HG03520 (cell line): Measurements from ENCODE around the gene NCOA3.

Source experiments
- ATAC-seq: cut with Tn5 transposase; IDR thresholded peaks from one replicate; pipeline ENCODE4 v1.9.1; 2021; ENCODE audit warnings: mild to moderate bottlenecking, moderate library complexity; ENCODE audit not compliant: unreplicated experiment

NCOA3 gene

DNA sequence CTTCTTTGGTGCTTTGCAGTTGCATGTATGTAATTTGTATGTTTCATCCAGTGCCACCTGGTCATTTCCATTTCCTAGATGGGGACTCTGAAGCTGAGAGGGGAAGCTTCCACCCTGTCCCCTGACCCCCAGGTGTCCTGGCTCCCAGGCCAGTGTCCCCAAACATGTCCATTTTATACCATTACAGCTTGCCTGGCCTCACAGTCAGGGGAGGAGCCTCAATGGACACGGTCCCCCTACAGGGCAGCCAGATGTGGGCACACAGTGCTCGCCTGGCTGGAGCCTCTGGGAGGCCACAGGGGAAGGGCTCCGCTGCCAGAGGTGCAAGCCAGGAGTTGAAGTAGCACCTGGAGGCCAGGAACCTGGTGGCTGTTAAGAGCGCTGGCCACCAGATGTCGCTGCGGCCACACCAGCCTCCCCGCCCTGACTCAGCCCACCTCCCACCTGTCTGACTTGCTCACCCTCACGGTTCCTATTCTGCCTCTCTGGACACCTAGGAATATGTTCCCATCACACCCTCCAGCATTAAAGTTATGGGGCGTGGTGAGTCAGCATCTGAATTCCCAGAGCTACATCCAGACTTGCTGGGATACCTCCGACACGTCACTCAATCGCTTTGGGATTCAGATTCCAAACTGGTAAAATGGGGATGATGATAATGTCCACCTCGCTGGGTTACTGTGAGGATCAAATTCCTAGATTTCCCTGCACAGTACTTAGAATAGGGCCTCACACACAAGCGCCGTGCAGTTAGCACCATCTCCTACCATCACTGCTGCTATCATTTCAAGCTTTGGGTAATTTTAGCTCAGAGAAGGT is 176.2 kb downstream of the NCOA3 start:
- ATAC-seq, result no peak

DNA sequence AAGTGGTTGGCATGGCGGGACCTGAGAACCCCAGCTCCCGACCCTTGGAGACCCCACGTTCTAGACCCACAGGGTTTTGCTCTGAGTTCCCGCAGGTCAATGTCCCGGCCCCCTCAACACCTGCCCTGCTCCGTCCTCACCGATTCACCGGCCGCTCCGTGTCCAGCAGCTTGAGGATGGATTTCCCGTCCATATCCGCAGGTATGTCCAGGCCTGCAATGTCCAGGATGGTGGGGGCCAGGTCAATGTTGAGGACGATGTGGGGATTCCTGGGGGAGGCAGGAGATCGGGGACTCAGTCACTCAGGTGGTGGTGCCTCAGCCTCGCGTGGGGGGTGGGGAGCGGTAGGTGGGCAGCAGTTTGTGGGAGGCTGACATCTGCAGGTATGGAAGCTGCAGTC is 176.8 kb downstream of the NCOA3 start:
- no peak for ATAC-seq

DNA sequence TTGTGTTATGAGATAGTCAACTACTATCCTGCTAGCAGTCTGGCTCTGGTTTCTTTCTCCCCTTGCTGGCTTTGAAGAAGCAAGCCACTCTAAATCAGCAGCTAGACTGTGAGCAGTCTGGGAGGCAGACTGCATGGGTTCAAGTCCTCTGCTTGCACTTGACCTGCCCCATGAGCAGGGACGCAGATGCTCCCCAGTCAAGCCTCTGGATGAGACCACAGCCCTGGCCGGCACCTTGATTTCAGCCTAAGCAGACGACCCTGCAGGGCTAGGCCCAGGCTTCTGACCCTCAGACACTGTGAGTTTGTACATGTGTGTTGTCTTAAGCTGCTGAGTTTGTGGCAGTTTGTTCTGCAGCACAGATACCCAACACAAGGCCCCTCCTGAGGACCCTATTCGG is 177.8 kb downstream of the NCOA3 start:
- ATAC-seq, result no peak

DNA sequence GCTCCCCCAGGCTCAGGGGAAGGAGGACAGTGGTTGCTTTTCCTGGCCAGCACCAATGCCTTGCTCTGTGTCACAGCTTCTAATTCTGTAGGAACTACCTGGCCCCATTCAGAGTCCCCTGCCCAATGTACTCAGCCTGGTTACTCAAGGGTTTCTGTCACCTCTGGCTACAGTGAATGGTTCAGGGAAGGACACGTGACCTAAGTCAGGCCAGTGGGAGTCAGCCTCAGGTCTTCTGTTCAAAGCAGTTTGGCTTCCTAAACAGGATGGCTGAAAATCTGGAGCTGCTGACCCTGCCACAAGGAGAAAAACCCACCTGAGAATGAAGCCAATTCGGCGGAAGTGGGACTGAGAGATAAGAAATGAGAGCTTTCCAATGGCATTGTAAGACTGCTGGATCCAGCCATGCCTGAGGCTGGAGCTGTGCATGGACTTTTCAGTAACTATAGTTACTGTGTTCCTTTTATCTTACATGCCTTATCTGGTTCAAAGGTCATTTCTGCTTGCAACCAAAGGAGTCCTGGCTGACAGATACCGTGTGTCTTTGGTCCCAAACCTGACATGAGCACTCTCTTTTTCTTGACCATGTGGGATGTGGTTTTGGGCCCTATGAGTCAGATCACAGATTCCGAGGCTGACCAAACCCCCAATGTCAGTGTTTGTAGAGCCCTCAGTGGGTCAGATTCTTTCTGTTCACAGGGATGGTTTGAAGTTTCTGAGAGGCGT is 179.3 kb downstream of the NCOA3 start:
- ATAC-seq, result no peak

DNA sequence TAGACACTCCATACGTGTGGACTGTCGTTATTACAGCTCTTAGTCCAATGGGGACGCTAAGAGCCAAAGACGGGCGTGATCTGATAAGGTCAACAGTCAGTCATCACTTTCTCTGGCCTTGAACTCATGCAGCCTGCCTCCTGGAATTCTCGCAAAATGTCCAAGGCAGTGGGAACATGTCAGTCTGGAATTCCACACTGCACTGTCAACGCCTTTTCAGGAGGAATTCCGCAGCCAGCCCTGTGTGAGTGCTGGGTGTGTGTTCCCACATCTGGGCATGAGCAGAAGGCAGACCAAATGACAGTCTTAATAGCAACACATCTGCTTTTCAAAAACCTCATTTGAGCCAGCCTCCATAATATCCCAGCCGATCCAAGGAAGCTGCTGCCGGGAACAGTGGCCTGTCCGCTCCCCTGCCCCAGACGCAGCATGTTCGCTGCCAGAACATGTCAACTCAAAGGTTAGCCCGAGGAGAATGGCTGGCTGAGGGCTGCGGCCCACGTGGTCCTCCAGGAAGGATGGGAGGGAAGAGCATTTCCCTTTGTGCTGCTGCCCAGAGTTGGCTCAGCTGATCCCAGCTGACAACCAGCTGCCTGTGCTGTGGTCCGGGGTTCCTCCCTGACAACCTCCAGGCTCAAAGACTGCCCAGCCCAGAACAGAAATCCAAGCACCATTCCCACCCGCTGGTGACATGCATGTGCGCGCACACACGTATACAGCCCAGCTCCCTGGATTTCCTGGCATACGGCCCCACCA is 180.5 kb downstream of the NCOA3 start:
- ATAC-seq, result no peak

DNA sequence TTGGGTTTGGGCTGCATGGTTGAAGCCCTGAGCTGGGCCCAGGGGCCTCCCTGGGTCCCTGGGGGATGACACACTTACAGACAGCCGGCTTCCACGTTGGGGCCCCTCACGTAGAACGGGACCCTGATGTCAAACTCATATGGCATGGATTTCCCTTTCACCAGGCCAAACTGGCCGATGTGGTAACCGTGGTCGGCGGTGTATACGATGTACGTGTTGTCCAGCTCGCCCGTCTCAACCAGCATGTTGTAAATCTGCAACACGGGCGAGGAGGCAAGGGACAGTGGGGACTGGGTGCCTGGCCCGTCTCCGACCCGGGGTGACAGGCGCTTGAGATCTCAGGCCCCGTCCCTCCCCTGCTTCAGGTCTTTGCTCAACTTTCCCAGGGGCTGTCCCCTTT is 181.2 kb downstream of the NCOA3 start:
- ATAC-seq, result no peak

DNA sequence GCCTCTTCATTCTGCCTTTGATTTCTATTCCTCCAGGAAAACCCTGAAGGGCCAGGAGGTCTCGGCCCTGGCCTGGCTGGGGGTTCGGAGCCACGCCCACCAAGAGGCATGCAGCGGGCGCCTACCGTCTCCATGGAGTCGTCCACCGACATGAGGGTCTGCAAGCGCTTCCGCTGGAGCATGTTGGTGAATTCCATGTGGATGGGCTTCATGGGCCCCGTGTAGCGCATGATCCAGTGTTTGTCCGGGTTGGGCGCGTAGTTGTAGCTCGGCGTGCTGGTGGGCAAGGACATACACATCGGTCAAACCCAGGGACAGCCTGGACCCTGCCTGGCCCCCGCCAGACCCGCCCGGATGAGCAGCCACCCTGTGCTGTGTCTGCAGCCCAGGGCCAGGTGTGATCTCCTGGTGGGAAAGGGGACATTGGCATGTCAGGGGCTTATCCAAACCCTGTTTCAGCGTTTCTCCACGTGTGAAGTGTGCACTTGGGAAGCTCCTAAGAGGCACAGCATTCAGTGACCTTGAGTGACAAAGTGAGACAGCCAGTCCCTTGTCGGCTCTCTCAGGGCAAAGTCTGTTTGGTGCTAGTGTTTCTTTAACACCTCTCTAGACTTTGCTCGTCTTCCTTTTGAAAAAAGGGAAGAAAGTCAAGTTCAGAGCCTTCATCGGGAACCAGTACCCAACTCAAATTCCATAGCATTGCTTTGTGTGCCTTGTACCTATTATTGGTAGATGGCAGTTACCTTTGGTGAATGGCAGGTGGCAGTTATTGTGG is 182.8 kb downstream of the NCOA3 start:
- ATAC-seq, result no peak

DNA sequence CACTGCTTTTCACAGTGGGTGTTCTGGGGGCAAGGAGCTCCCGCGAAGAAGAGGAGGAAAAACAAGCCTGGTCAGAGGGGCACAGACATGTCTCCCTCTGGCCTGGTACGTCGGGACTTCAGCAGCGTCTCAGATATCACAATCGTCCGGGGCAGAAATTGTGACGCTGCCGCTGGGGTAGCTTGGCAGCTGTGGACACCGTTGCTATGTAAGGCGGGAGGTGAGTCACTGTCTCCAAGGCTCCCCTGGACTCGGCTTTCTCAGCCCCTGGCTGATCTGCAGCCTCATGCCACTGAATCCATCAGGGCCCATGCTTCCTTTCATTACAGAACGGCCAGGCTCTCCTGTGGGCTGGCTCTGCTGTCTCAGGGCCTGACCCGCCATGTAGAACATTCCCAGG is 184.9 kb downstream of the NCOA3 start:
- ATAC-seq, result no peak

DNA sequence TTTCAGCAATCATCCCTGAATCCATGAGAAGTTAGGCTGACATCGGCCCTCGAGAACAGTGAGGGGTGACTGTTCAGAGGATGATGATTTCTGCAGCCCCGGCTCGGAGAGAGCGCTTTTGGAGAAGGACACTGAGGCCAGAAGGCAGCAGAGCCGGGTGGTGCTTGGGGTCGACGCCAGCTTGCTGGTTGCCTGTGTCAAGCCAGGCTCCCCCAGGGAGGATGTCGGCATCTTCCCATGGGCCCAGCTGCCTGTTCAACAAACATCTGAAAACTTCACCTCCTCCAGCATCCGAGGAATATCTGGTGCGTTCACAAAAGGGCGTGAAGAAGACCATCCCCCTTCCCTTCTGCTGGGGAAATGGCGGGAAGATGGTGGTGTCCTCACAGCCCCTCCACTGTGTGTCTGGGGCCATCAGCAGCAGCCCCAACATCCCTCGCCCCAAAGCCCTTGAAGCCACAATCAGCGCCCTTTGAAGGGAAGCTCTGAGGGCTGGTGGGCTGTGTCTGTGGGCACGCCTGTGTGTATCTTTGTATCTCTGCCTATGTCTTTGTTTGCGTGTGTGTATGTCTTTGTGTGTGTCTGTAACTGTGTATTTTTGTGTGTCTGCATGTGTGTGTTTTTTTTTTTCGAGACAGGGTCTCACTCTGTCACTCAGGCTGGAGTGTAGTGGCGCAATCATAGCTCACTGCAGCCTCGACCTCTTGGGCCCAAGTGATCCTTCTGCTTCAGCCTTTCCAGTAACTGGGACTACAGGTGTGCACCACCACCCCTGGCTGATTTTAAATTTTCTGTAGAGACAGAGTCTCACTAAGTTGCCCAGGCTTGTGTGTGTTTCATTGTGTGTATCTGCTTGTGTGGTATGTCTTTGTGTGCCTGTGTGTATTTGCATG is 185.7 kb downstream of the NCOA3 start:
- ATAC-seq, result no peak

DNA sequence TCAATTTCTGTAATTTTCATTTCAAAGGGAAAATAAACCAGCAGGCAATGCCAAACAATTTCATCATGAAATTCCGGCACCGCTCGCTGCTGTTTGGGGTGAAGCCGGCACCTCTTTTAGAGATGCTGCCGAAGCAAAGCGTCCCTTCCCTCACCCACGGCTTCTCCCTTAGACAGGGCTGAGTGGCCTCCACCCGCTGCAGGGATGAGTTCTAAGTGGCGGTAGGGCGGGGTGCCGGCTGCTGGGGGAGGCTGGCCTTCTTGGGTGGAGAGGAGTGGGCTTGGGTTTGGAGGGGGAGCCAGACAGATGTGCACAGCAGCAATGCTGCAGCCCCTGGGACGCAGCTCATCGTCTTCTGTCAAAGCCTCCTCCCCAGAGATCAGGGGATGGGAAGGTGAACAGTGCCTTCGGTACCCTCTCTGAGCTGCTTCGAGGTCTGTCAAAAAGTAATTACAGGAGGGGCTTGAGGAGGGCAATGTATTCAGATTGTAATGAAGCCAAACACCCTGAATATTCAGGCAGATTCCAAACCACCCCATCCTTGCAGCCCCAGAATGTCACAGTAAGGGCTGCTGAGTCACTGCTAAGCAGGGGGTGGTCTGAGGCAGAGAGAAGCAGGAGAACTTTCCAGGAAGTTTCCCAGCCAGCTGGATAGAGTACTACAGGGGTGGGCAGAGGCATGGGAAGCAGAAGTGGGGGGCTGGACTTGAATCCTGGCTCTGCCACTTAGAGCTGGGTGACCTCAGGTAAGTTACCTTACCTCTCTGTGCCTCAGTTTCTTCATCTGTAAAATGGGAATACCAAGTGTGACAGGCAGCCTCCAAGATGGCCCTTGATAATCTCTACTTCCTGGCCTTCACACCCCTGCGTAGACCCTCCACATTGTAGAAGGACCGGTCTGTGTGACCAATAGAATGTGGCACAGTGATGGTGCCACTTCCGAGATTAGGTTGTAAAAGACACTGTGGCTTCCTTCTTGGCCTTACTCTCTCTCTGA is 187.0 kb downstream of the NCOA3 start:
- ATAC-seq, result no peak

DNA sequence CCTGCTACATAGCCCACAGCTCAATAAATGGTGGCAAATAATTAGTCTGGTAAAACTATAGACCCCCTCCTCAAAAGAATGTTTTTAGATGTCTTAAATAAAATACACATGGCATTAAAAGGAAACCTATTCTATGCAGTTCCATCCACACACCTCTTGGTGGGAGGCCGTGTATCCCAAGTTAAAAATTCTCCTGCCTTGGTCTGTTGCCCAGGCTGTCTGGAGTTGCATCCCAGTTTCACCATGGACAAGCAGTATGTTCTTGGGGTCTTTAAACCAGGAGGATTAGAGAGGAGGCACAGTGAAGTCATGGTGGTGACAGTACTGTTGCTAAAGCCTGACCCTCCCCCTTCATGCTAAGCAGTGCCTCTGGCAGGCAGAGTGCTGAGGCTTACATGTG is 188.0 kb downstream of the NCOA3 start:
- ATAC-seq, result no peak

DNA sequence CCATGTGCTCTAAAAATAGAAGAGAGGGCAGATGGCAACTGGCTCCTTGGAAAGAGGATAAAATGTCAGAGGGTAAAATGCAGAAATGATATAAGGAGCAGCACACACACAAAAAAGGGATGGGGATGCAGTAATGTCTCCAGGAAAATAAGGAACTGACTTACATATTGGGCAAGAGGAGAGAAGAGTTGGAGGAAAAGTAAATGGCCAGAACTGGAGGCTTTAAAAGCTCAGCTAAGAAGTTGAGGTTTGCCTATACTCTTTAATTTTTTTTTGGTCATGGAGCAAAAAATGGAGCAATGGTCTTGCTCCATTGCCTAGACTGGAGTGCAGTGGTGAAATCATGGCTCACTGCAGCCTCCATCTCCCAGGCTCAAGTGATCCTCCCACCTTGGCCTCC is 189.9 kb downstream of the NCOA3 start:
- no peak for ATAC-seq

DNA sequence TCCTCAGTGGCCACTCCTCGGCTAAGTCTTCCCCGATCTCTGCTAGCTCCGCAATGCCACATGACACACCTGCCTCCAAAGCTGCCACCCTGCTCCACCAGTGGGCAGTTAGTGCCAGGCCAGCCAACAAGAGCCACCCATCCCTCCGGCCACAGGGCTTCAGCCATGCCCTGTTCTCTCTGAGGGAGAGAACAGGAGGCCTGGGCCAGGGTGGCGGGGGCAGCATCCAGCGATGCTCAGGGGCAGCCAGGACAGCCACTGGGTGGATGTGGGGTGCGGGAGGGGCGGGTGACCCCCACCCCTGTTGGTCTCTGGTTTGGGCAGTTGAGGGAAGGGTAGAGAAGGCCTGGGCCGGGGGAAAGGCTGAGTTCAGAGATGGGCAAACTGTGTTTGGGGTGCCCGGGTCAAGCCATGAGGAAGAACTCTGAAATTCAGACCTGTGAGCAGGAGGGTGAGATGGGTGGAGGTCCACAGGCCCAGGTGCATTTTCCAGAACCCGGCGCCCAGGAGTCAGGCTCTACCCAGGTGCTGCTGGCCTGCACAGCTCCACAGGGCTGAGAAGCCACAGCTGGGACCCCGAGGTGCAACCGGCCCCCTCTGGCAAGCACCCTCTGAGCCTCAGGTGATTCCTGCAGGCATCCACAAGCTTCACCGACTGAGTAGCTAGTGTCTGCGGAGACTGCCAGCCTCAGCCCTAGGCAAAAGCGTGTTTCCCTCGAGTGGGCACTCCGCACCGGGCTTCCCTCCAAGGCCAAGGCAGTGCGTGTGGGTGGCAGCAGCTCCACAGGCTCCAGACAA is 192.5 kb downstream of the NCOA3 start:
- ATAC-seq, result no peak

DNA sequence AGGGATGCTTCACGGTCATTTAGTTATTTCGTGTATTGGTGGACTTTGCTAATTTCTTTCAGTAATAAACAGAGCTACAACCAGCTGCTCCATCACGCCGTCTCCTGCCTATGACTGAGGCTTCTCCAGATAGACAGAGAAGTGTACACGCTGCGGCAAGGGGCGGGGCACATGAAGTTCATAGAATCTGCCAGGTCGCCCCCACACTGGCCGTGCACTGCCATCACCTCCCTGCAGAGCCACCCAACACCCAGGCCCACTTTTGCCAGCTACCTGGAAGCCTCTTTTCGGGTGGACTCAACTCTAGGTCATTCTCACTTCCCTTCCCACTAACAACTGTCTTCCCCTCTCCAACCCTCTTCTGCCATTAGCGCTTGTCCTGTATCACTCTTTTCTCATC is 195.2 kb downstream of the NCOA3 start:
- ATAC-seq, result no peak

DNA sequence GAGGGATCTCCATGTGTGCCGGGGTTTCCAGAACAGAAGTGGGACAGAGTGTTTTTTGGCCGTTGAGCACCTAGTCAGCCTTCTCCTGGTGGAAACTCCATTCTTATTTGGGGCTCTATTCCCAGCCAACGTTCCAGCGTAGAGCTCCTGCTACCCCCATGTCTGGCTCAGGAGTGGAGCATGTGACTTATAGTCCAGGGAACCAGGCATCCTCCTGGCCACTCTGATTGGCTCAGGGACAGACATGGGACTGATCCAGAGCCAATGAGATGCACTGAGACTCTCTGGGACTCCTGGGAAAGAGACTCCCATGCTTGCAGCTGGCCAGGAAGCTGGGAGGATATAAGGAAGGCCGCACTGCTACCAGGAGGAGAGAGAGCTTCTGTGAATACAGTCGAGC is 196.5 kb downstream of the NCOA3 start:
- no peak for ATAC-seq

DNA sequence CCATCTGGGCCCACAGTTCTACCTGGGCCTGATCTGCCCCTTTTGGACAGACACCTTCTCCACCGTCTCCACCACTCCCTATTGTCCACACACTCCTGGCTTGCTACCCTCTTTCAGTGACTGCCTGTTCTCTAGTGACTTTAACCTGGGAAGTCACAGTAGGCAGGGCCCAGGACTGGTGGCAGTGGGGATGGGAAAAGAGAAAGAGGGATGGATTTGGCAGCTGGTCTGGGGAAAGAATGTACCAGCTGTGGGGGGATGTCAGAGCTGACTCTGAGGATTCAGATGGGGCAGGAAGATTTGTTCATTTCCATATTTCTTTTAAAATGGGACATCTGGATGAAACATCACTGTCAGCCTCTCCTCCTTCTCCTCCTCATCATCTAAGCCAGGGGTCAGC is 198.1 kb downstream of the NCOA3 start:
- ATAC-seq, result no peak

DNA sequence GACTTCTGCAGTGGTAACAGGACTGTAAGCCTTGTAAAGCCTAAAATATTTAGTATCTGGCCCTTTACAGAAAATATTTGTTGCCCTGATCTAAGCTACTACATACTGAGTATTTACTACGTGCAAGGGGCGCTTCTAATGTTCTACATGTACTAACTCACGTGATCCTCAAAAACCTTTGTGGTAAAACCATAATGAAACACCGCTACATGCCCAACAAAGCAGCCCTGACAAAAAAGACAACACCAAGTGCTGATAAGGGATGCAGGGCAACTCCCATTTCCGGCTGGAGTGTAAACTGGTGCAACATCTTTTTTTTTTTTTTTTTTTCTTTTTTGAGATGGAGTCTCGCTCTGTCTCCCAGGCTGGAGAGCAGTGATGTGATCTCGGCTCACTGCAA is 198.6 kb downstream of the NCOA3 start:
- ATAC-seq, result no peak

DNA sequence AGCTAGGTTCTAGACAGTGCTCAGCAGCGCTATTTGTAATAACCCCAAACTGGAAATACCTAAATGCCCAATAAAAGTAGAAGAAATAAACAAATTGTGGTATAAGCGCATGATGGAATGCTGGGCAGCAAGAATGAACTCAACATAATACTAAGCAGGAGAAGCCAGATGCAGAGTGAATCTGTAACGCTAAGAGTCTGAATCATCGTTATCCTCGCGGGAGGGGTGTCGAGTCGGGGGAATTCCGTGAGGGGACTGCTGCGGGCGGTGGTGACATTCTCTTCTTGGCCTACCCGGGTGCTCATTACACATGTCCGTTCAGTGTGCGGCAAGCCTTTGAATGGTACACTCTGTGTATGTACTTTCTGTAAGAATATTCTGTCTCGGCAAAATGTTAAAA is 199.9 kb downstream of the NCOA3 start:
- ATAC-seq, result no peak
